ENCODE measurements around the gene CCDC121.

DNA sequence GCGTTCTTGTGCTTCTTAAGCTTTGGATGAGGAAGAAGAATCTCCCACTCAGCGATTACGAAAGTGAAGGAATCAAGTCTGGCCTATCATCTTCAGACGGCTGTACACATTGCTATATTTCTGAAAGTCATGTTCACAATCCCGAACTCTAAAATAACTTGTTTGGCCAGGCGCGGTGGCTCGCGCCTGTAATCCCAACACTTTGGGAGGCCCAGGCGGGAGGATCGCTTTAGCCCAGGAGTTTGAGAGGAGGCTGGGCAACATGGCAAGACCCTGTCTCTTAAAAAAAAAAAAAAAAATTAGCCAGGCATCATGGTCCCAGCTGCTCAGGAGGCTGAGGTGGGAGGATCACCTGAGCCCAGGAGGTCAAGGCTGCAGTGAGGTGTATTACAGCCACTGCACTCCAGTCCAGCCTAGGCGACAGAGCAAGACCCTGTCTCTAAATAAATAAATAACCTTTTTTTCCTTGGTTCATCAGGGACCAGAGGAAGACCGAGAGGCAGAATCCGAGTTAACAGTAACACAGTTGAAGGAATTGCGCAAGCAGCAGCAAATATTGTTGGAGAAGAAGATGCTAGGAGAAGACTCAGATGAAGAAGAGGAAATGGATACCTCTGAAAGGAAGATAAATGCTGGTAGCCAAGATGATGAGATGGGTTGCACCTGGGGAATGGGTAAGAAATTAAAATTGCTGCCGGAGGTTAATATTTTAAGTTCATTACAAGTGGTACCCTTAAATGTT, 36.0 kb upstream of the CCDC121 start:
- TF ChIP-seq CTCF (optimal IDR thresholded peaks at IDR 0.05 in 1 of 3, IDR thresholded peaks at IDR 0.05 in 1 of 3, conservative IDR thresholded peaks at IDR 0.05 in 1 of 3; ENCODE audit: extremely low read depth in 1 of 3, insufficient read depth in 2 of 3, low read length in 3 of 3), result no peak
- no peak for TF ChIP-seq EZH2 (IDR thresholded peaks at IDR 0.05; ENCODE audit: low read length)

All from keratinocyte (primary cell).